Dendritic cell treated with granulocyte-macrophage colony-stimulating factor and Interleukin-4, amounts not matched to agents 40 ng/mL and 50 ng/mL, for 4 days (primary cell): Measurements from ENCODE around the gene TBATA.

Source experiments
- H3K27ac Mint-ChIP-seq: one replicate; pipeline ENCODE4 v1.8.0; 2022; ENCODE audit warnings: mild to moderate bottlenecking, mixed read lengths
- H3K27me3 Mint-ChIP-seq: one replicate; pipeline ENCODE4 v1.8.0; 2022; ENCODE audit warnings: mild to moderate bottlenecking, mixed read lengths
- H3K36me3 Mint-ChIP-seq: one replicate; pipeline ENCODE4 v1.8.0; 2022; ENCODE audit warnings: low read depth, mixed read lengths
- H3K4me1 Mint-ChIP-seq: one replicate; pipeline ENCODE4 v1.8.0; 2022; ENCODE audit warnings: low read depth, mixed read lengths
- H3K4me3 Mint-ChIP-seq: one replicate; pipeline ENCODE4 v1.8.0; 2022; ENCODE audit warnings: mild to moderate bottlenecking, moderate library complexity, mixed read lengths
- H3K9me3 Mint-ChIP-seq: one replicate; pipeline ENCODE4 v1.8.0; 2022; ENCODE audit warnings: mixed read lengths
- intact Hi-C: fragments of 100-400 bp; cut with micrococcal nuclease; formaldehyde crosslinking; loops from one replicate; pipeline ENCODE4 v1.15.0; 2022

The TBATA gene

DNA sequence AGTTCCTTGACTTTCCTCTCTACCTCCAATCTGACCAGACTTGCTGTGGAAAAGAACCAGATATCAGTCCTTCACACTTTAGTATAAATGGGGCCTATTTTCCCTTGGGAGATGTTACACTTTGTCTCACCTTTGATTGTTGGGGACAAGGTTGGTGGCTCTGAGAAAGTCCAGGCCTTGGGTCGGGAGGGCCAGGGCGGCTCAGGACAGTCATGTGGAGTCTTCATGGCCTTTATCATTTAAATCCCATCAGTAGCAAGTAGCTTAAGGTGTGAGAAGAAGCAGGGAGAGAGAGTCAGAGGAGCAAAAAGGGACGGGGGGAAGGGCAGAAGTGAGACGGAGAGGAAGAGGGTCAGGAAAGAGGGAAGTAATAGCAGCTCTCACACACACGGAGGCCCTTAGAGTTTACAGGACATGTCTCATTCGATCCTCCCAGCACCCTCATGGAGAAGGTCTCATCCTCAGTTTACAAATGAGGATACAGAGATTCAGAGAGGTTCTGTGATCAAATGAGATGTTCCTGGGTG is 40.5 kb downstream of the TBATA start:
- H3K4me1 Mint-ChIP-seq, result peaks cover 92% of the 10 kb centered on the region
- H3K9me3 Mint-ChIP-seq, result no peaks in the 10 kb centered on the region
- peak overlapping the region; percentile 71 for H3K4me3 Mint-ChIP-seq
- peaks cover 28% of the 10 kb centered on the region for H3K36me3 Mint-ChIP-seq
- peak overlapping the region; percentile 91 for H3K27ac Mint-ChIP-seq
- intact Hi-C loops, result no loop called here
- peaks cover 2% of the 10 kb centered on the region for H3K27me3 Mint-ChIP-seq

DNA sequence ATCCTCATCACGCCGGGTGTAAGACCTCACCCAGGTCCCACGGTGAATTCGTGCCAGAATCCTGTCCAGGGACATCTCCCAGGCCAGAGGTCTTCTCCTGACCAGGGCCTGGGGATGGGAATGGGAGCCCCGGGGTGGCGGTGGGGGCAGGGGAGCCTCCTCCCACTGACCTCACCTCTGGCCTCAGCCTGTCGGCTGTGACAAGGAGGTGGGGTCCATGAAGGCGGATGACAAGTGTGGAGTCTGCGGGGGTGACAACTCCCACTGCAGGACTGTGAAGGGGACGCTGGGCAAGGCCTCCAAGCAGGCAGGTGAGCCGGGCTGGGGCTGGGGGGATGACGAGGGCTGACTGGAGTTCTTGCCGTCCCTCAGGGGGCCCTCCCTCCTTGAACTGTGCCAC is 41.3 kb downstream of the TBATA start:
- Mint-ChIP-seq H3K27ac (peak overlapping the region; percentile 91), H3K4me3 (peak overlapping the region; percentile 71), H3K4me1 (peaks cover 95% of the 10 kb centered on the region), H3K27me3 (peaks cover 2% of the 10 kb centered on the region), H3K36me3 (peaks cover 21% of the 10 kb centered on the region), H3K9me3 (no peaks in the 10 kb centered on the region)
- intact Hi-C loops, result no loop called here

DNA sequence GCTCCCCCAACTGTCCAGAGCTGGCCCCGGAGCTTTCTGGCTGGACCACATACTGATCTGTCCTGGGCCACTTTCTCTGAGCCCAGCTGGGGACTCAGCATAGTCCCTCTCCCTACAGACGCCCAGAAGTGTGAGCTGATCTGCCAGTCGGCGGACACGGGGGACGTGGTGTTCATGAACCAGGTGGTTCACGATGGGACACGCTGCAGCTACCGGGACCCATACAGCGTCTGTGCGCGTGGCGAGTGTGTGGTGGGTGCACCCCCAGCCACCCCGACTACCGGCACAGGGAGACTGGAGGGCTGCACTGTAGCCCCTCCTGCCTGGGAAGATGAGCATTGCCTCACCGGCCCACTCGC is 41.8 kb downstream of the TBATA start:
- Mint-ChIP-seq H3K27me3 (peaks cover 3% of the 10 kb centered on the region), H3K36me3 (peaks cover 21% of the 10 kb centered on the region), H3K9me3 (no peaks in the 10 kb centered on the region), H3K4me3 (peak overlapping the region; percentile 71), H3K27ac (peak overlapping the region; percentile 91), H3K4me1 (peaks cover 95% of the 10 kb centered on the region)
- intact Hi-C loops, result no loop called here

DNA sequence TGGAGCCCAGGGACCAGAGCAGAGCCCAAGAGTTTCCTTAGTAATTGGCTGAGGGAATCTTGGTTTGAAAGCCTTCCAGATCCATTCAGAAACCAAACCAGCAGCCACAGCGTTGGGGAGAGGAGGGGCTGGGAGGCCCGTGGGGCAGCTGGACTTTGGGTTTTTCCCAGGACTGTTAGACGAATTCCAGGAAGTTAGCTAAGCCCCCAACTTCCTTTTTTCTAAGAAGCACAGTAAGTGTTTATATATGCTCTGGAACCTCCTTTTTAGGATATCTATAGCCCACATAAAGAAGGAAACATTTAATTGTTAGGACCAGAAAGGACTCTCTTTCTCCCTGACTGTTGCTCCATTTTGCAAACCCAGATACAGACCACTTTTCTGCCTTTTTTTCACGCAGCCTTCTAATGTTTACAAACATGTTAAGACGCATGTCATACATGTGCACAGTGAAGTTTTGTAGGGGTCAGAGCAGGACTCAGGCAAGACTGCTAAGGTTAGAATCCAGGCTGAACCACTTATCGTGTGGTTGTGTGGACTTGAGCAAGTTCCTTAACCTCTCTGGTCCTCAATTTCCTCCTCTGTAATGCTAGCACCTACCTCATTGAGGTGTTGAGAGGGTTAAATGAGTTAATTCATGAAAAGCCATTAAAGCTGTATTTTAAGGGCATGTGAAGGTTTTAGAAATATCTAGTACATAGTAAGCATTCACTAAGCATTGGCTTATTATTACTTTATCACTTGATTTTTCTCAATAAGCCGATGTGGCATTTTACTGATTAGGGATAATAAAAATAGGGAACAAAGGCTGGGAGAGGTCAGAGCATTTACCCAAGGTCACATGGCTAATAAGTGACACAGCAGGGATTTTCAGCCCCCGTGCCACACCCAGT is 42.4 kb downstream of the TBATA start:
- Mint-ChIP-seq H3K4me3 (peak overlapping the region; percentile 71), H3K27me3 (peaks cover 3% of the 10 kb centered on the region), H3K36me3 (peaks cover 21% of the 10 kb centered on the region), H3K9me3 (no peaks in the 10 kb centered on the region), H3K27ac (peak overlapping the region; percentile 91), H3K4me1 (peaks cover 95% of the 10 kb centered on the region)
- intact Hi-C loops, result no loop called here

DNA sequence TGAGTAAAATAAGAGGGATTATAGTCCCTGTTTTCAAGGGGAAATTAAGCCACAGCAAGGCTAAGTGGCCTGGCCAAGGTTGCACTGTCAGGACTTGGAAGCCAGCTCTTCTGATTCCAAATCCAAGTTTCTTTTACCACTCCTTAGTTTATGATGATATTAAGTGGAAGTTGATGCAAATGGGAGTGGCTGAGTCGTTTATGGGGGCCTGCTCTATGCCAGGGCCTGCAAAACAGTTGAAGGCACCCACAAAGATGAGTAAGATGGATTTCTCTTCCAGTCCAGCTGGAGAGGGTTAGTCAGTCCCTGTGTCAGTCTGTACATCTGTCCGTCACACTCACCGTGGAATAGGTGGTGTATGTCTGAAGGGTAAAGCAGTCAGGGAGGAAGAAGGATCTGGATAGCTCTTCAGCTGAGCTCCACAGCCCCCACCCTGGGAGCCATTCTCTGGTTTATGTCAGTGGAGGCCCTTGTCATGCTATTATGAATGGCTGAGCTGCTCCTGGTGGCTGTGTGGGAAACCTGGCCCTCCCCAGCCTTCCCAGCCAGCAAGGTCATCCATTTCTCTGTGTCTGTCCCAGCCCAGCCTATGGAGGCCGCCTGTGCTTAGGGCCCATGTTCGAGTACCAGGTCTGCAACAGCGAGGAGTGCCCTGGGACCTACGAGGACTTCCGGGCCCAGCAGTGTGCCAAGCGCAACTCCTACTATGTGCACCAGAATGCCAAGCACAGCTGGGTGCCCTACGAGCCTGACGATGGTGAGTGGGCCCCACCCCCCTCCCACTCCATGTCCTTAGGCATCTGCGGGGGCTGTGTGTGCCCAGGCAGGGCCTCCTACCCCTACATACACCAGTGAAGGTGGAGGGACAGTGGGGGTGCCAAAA is 44.5 kb downstream of the TBATA start:
- peaks cover 92% of the 10 kb centered on the region for H3K4me1 Mint-ChIP-seq
- no peaks in the 10 kb centered on the region for H3K9me3 Mint-ChIP-seq
- intact Hi-C loops, result no loop called here
- no peak overlapping the region for H3K4me3 Mint-ChIP-seq
- peaks cover 11% of the 10 kb centered on the region for H3K36me3 Mint-ChIP-seq
- H3K27me3 Mint-ChIP-seq, result peaks cover 10% of the 10 kb centered on the region
- H3K27ac Mint-ChIP-seq, result peak overlapping the region; percentile 91

DNA sequence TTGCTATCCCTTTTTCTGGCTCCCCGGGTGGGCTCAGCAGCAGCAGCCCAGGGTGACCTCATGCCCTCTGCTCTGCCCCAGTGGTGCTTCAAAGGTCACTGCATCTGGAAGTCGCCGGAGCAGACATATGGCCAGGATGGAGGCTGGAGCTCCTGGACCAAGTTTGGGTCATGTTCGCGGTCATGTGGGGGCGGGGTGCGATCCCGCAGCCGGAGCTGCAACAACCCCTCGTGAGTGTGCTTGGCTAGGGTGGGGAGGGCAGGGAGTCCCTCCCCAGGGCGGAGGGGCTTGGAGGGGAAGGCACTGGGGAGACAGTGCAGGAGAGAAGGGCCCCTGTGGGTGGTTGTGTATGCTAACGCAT is 46.4 kb downstream of the TBATA start:
- Mint-ChIP-seq H3K4me1 (peaks cover 76% of the 10 kb centered on the region), H3K27me3 (peaks cover 10% of the 10 kb centered on the region), H3K27ac (peak overlapping the region; percentile 69), H3K4me3 (no peak overlapping the region), H3K36me3 (no peaks in the 10 kb centered on the region), H3K9me3 (no peaks in the 10 kb centered on the region)
- intact Hi-C loops, result no loop called here

DNA sequence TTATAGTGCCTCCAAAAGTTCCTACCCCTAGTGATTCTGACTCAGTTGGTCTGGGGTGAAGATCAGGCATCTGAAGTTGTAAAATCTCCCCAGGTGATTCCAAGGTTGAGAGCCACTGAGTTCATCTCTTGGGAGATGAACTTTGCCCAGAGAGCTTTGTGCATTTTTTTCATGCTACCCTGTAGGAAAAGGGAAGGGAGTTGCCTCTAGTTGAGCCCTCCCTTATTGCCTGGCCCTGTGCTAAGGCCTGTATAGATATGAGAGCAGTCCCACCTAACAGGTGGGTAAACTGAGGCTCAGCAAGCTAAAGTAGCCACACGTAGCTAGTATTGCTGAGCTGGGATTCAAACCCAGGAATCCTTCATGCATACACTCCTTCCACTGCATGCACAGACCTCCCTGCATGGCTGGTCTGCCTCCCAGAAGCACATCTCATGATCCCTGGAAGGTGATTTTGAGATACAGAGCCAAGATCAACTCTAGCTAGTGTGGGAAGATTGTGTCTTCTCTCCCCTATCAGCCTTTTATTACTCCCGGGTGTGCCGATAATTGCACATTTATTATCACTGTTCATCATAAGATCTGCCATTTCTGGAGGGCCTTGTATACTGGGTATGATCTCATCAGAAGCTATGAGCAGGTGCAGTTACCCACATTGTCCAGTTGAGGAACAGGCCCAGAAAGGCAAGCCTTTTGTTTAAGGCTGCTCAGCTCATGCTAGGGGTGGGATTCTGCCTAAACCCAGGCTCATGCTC is 47.0 kb downstream of the TBATA start:
- H3K9me3 Mint-ChIP-seq, result no peaks in the 10 kb centered on the region
- intact Hi-C loops, result no loop called here

DNA sequence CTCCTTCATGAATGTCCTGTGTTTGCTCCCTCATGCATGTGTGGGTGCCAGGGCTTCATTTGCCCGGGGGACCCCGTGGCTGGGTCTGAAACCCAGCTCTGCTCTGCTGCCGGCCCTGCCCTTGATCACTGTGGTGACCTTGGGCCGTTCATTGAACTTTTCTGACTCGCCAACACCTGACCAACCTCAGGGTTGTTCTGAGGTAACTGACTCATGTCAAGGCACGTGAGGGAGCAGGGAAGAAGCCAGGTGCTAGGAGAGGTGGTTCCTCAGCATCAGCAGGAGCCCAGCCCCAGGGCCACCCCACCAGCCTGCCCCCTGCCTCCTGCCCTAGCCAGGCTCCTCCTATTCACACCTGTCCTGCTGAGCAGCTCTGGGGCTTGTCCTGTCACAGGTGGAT is 47.9 kb downstream of the TBATA start:
- Mint-ChIP-seq H3K4me1 (peaks cover 61% of the 10 kb centered on the region), H3K27me3 (peaks cover 10% of the 10 kb centered on the region), H3K36me3 (peaks cover 2% of the 10 kb centered on the region), H3K27ac (peak overlapping the region; percentile 6), H3K9me3 (no peaks in the 10 kb centered on the region), H3K4me3 (no peak overlapping the region)
- intact Hi-C loops, result no loop called here

More for the DNA sequence above, 47.0 kb downstream of the TBATA start:
- Mint-ChIP-seq H3K4me1 (peaks cover 70% of the 10 kb centered on the region), H3K36me3 (no peaks in the 10 kb centered on the region), H3K27ac (peak overlapping the region; percentile 69), H3K4me3 (no peak overlapping the region), H3K27me3 (peaks cover 10% of the 10 kb centered on the region)

DNA sequence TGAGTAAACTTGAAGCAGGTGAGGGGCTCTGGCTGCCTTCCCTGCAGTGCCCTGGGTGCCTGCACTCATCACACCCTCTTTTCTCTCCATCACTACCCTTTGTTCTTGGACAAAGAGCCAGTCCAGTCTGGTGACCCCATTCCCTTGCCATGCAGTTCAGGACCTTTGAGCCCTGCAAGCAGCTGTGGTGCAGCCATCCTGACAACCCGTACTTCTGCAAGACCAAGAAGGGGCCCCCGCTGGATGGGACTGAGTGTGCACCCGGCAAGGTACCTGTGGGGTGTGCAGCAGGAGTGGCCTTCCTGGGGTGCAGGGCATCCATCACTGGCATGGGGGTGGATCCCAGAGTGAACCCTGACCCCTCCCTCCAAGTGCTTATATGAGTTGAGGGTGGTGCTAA is 48.7 kb downstream of the TBATA start:
- Mint-ChIP-seq H3K36me3 (peaks cover 9% of the 10 kb centered on the region), H3K27me3 (peaks cover 10% of the 10 kb centered on the region), H3K4me3 (no peak overlapping the region), H3K9me3 (no peaks in the 10 kb centered on the region), H3K4me1 (peaks cover 57% of the 10 kb centered on the region), H3K27ac (peak overlapping the region; percentile 6)
- intact Hi-C loops, result no loop called here

DNA sequence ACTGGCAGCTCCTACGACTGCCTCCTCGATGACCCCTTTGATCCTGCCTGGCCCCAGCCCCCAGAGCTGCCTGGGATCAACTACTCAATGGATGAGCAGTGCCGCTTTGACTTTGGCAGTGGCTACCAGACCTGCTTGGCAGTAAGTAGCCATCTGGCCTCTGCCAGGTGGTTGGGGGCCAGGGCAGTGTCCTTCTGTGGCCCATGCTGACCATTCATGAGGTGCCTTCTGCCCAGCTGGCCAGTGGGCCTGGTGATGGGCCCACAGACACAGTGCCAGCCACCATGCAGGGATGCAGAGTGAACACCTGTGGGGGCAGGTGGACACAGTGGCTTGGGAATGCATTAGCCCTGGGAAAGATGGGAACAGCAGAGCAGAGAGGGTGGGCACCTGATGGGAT is 50.0 kb downstream of the TBATA start:
- Mint-ChIP-seq H3K4me3 (no peak overlapping the region), H3K27me3 (peaks cover 10% of the 10 kb centered on the region), H3K27ac (no peak overlapping the region), H3K4me1 (peaks cover 46% of the 10 kb centered on the region), H3K9me3 (no peaks in the 10 kb centered on the region), H3K36me3 (peaks cover 10% of the 10 kb centered on the region)
- intact Hi-C loops, result no loop called here

DNA sequence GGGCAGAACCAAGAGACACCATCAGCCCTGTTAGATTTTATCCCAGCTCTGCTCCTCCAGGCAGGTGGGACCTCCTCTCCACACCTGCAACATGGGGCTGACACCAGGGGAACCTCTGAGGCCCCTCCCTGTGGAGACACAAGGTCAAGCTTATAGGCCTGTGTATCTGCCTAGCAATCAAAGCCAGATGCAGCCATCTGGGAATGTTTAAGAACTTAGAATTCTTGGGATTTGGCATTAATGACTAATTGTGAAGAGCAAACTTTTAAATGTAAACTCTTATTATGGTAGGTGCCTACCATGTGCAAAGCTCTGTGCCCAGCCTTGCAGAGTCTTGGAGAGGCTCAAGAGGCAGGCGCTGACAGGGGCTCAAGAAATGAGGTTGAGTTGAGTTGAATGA is 52.1 kb downstream of the TBATA start:
- Mint-ChIP-seq H3K27me3 (peaks cover 6% of the 10 kb centered on the region), H3K4me1 (peaks cover 28% of the 10 kb centered on the region), H3K27ac (no peak overlapping the region), H3K36me3 (peaks cover 10% of the 10 kb centered on the region), H3K9me3 (no peaks in the 10 kb centered on the region), H3K4me3 (no peak overlapping the region)
- intact Hi-C loops, result no loop called here

DNA sequence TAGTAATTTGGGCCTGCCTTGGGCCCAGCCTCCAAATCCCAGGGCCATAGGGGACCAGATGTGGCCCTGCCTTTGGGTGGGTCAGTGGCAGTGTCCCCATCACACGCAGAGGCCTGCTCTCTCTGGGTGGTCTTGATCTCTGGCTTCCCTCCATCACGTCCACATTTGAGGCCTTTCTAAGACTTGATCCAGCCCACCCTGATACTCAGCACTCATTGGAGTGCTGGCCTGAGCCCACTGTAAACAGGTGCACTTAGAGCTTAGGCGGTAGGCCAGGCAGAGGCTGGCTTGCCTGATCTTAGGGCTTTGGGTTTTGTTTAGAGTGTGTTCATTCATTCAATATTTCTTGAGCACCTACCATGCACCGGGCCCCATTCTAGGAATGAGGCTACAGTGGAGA is 52.6 kb downstream of the TBATA start:
- intact Hi-C loops, result no loop called here
- peaks cover 23% of the 10 kb centered on the region for H3K4me1 Mint-ChIP-seq
- H3K27ac Mint-ChIP-seq, result no peak overlapping the region
- H3K9me3 Mint-ChIP-seq, result no peaks in the 10 kb centered on the region
- peaks cover 10% of the 10 kb centered on the region for H3K36me3 Mint-ChIP-seq
- H3K4me3 Mint-ChIP-seq, result no peak overlapping the region
- peaks cover 6% of the 10 kb centered on the region for H3K27me3 Mint-ChIP-seq

DNA sequence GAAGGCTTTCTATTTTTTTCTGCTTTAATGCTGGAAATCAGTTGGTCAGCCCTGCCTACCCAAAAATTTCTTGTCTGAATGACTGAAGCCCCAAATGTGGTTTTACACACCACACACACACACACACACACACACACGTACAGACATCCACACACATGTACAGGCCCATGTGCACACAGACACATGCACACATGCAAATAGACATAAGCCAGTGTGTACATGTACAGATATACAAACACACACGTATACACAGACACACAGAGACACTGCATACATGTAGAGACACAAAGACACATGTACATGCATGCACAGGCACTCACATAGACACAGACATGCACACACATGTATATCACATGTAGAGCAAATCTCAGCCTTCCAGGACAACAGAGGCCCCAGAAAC is 54.2 kb downstream of the TBATA start:
- Mint-ChIP-seq H3K36me3 (peaks cover 10% of the 10 kb centered on the region), H3K9me3 (no peaks in the 10 kb centered on the region), H3K27me3 (peaks cover 2% of the 10 kb centered on the region), H3K4me1 (peaks cover 10% of the 10 kb centered on the region), H3K4me3 (no peak overlapping the region), H3K27ac (no peak overlapping the region)
- intact Hi-C loops, result no loop called here
